Measurements from ENCODE around the gene ALDH3A1.

GRCh38 chr17:19746517-19746916 lies 1.6 kb downstream of the ALDH3A1 start:
- no peak for TF ChIP-seq SMC3 (IDR thresholded peaks at IDR 0.05)
- TF ChIP-seq, protein P1, sequence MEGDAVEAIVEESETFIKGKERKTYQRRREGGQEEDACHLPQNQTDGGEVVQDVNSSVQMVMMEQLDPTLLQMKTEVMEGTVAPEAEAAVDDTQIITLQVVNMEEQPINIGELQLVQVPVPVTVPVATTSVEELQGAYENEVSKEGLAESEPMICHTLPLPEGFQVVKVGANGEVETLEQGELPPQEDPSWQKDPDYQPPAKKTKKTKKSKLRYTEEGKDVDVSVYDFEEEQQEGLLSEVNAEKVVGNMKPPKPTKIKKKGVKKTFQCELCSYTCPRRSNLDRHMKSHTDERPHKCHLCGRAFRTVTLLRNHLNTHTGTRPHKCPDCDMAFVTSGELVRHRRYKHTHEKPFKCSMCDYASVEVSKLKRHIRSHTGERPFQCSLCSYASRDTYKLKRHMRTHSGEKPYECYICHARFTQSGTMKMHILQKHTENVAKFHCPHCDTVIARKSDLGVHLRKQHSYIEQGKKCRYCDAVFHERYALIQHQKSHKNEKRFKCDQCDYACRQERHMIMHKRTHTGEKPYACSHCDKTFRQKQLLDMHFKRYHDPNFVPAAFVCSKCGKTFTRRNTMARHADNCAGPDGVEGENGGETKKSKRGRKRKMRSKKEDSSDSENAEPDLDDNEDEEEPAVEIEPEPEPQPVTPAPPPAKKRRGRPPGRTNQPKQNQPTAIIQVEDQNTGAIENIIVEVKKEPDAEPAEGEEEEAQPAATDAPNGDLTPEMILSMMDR (IDR thresholded peaks at IDR 0.05) = no peak
- TF ChIP-seq HOXB5 (CRISPR knock-in tag; IDR thresholded peaks at IDR 0.05) = no peak

Data from A549 (cell line).